D721Med (cell line): ENCODE measurements around the gene CCL28.
"Not testable (repeated sequence)": the region's sequence is repeated elsewhere in the genome, so short reads cannot be mapped to it uniquely, and the experiment has no call there.

Experiments
- DNase-seq: peaks from one replicate; pipeline ENCODE4 v3.0.0; 2011; ENCODE audit warnings: low spot score; ENCODE audit not compliant: insufficient read length
- FAIRE-seq: peaks from 2 replicates; lab custom pipeline; 2011; peaks lifted over from hg19 to GRCh38; lab: Jason Lieb, UNC
- CTCF ChIP-seq: IDR thresholded peaks from 2 replicates; pipeline ENCODE4 v1.5.1; 2012; ENCODE audit warnings: mild to moderate bottlenecking, control low read depth; ENCODE audit not compliant: insufficient read depth; ENCODE audit errors: missing control alignments

Gene CCL28

GRCh38 chr5:43429706-43430105 lies 17.5 kb upstream of the CCL28 start:
- TF ChIP-seq CTCF: no peak
- FAIRE-seq: no peak
- no peak for DNase-seq

- FAIRE-seq: no peak
- no peak for TF ChIP-seq CTCF
- no peak for DNase-seq
Measured at GRCh38 chr5:43429016-43429415, 16.8 kb upstream of the CCL28 start.

GRCh38 chr5:43427306-43427705 lies 15.1 kb upstream of the CCL28 start:
- FAIRE-seq (no peak), DNase-seq (no peak)
- no peak for TF ChIP-seq CTCF

GRCh38 chr5:43425983-43426382 lies 13.8 kb upstream of the CCL28 start:
- FAIRE-seq (no peak), DNase-seq (no peak)
- no peak for TF ChIP-seq CTCF

GRCh38 chr5:43423086-43423485 lies 10.9 kb upstream of the CCL28 start:
- DNase-seq, FAIRE-seq: not testable (repeated sequence)

GRCh38 chr5:43422143-43422542 lies 10.0 kb upstream of the CCL28 start:
- DNase-seq: no peak
- FAIRE-seq: no peak
- TF ChIP-seq CTCF: no peak

GRCh38 chr5:43421450-43422133 lies 9.4 kb upstream of the CCL28 start:
- no peak for FAIRE-seq
- TF ChIP-seq CTCF: no peak
- no peak for DNase-seq
